C4-2B (cell line): Measurements from ENCODE around the gene HSD3B7.
A peak's percentile ranks its signal among the peaks of the same experiment; 100 is the strongest.

ENCODE experiments used
- ZFX ChIP-seq: fragments of 450-650 bp; IDR thresholded peaks from 2 replicates; pipeline ENCODE4 v1.6.1; 2017
- TF ChIP-seq, protein P1 (sequence below): fragments of 450-650 bp; conservative IDR thresholded peaks from 2 replicates; pipeline ENCODE4 v1.5.1; 2017; ENCODE audit warnings: mild to moderate bottlenecking

DNA sequence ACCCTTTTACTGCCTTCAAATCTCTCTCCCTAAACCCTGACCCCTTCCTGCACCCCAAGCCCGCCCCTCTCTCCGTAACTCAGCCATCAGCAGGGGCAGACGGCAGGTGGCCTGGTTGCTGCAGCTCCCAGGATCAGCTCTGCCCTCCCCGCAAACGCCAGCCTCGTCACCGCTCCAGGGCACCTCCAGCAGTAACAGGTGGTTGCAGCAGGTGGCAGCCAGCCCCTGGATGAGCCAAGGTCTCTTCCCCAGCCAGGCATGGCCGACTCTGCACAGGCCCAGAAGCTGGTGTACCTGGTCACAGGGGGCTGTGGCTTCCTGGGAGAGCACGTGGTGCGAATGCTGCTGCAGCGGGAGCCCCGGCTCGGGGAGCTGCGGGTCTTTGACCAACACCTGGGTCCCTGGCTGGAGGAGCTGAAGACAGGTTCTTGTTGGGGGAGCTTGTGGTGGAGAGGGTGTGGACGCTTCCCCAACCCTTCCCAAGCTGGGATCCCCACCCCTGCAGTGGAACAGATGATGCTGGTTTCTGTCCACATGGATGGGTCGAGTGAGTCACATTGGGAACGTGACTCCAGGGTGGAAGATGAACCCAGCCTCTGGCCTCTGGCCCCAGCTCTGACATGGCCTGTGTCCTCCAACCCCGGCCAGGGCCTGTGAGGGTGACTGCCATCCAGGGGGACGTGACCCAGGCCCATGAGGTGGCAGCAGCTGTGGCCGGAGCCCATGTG, 558 bp downstream of the HSD3B7 start:
- TF ChIP-seq, protein P1, sequence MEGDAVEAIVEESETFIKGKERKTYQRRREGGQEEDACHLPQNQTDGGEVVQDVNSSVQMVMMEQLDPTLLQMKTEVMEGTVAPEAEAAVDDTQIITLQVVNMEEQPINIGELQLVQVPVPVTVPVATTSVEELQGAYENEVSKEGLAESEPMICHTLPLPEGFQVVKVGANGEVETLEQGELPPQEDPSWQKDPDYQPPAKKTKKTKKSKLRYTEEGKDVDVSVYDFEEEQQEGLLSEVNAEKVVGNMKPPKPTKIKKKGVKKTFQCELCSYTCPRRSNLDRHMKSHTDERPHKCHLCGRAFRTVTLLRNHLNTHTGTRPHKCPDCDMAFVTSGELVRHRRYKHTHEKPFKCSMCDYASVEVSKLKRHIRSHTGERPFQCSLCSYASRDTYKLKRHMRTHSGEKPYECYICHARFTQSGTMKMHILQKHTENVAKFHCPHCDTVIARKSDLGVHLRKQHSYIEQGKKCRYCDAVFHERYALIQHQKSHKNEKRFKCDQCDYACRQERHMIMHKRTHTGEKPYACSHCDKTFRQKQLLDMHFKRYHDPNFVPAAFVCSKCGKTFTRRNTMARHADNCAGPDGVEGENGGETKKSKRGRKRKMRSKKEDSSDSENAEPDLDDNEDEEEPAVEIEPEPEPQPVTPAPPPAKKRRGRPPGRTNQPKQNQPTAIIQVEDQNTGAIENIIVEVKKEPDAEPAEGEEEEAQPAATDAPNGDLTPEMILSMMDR: peak; percentile 53; the same call in 1 of the 2 replicates
- no peak for TF ChIP-seq ZFX
